HG03108 (cell line): ENCODE results near the gene TBC1D8B.

Experiments used
- ATAC-seq: cut with Tn5 transposase; IDR thresholded peaks from one replicate; pipeline ENCODE4 v1.9.1; 2021; ENCODE audit warnings: moderate library complexity; ENCODE audit not compliant: unreplicated experiment

TBC1D8B gene

DNA sequence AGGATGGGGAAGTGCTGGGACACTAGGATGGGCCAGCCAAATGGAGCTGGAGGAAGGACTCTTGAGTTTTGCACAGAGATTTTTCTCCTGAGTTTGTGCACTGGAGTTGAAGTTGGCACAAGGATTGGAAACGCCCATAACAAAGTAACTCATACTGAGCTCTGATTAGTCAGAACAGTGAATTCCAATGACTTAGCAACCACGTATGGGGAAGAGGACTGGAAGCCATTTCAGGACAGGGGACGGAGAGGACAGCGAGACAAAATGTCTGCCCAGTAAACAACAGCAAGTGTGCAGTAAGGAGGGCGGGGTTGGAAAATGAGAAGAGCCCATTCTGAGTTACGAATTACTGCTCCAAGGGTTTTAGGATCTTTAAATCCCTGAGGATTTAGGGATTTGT, 94.8 kb downstream of the TBC1D8B start:
- ATAC-seq = no peak

DNA sequence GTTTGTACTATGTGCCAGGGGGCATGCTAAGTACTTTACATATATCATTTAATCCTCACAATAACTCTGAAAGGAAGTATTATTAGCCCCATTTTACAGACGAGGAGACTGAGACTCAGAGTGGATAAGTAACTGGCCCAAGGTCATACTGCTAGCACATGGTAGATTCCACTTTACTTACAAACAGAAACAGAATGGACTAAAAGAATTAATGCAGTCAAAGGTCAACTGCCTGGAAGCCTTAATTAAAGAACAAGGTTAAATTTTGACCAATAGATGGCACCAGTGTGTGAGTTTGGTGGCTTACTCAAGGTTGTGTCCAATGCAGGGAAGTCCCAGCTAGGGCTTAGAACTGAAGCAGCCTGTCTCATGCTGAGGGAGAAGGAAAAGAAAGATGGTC, 96.0 kb downstream of the TBC1D8B start:
- ATAC-seq = peak; percentile 71

DNA sequence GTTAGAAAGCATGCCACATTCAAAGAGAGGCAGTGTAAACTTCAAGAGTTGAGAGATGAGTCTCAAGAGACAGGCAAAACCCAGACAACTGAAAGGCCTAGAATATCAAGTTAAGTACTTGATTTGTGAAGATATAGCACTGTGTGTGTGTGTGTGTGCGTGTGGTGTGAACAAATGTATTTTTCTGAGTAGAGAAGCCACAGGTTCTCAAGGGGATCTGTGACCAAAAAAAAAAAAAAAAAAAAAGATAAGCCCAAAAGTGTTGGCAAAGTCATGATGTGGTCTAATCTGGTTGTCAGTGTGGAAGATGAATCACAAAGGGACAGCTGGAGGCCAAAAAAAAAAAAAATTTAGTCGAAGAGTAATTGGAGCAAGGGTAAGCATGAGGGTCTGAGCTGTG, 96.8 kb downstream of the TBC1D8B start:
- no peak for ATAC-seq

DNA sequence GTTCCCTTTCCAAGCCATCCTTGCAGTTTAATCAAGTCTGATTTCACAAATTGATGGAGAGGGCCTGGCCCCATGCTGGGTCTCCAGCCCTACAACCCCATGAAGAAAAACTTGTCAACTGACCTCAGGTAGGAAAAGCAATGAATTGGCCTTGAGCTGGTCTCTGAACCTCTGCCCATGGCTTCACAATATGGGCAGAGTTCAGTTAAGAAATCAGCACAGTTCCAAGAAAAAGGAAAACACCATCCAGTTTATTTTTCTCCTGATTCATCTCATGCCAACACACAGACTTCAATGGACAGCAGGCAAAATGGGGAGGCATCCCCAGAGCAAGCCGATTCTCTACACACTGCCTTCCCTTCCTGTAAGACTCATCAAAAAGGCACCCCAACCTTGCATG, 97.4 kb downstream of the TBC1D8B start:
- no peak for ATAC-seq

DNA sequence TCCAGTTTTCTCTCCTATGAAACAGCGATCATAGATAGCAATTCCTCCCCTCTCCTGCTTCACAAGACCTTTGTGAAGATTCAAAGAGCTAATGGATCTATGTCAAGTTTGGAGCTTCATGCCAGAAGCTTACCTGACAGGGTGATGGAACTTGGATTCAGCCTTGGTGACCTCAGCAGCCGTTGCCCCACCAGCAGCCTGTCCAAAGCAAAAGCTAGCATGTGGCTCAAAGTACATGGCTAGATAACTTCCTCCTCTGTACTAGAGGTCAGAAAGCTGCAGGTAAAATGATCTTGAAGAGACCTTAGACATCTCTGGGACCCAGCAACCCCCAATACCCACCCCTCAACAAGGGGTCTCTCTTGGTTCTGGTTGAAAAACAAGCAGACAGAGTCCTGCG, 98.9 kb downstream of the TBC1D8B start:
- ATAC-seq = no peak

DNA sequence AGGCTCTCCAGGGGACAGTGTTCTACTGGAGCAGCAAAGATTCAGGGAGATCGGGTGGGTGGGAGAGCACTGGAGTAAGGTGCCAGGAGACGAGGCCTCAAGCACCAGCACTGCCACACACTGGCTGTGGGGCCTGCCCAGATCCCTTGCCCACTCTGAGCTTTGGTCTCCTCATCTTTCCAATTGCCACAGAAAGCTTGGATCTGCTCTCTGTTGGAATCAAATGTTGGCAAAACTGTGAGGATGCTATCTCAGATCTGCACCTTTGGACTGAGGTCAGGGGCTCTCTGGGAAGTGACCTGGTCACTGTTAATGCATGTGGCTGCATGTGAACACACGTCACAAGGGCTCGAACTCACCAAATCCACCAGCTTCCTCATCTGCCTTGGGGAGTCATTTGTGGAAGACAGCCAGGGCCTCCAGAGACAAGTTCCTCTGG, 99.3 kb downstream of the TBC1D8B start:
- ATAC-seq = no peak

DNA sequence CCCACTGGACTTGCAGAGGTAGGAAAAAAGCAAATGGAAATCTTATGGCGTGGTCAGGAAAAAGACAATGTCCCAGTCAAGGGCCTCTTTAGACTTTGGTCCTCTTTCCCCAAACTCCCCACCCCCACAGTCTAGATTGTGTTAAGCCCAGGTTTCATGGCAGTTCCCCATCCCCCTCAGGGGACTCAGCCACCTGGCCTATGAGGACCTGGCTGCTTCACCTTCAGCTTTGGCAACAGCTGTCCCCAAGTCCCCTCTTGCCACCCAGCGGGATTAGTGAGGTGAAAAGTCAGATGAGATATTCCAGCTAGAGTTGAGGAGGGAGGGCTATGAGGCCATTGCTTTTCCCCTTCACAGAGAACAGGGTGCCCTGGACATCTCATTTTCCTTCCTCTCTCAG, 100.2 kb downstream of the TBC1D8B start:
- ATAC-seq = no peak

DNA sequence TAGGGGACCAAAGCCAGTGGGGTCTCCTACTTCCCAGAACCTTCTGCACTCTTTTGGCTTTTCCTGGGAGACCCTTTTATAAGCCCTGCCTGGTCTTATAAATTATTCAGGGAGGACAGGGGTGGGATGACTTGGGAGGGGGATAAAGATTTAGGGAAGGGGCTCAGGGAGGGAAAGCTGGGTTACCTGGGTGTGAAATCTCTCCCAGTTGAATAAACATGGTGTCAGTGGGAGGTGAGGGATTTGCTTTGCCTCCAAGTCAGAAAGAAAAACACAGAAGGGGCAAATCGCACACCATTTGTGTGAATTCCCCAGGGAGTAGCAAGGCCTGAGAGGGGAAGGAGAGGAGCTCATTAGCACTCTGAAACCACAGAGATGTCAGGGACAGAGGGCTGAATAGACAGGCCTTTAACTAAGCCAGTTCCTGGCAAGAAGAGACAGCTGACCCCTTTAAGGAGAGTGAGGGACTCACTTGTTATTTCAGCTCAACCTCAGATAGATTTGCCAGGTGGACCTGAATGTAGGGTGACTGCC, 100.9 kb downstream of the TBC1D8B start, which contains the start of gene RIPPLY1:
TSS of gene RIPPLY1 (minus strand) at position 51 of the 534 bp plus-strand sequence. CDS start 54 bp downstream, outside the sequence.
- no peak for ATAC-seq

DNA sequence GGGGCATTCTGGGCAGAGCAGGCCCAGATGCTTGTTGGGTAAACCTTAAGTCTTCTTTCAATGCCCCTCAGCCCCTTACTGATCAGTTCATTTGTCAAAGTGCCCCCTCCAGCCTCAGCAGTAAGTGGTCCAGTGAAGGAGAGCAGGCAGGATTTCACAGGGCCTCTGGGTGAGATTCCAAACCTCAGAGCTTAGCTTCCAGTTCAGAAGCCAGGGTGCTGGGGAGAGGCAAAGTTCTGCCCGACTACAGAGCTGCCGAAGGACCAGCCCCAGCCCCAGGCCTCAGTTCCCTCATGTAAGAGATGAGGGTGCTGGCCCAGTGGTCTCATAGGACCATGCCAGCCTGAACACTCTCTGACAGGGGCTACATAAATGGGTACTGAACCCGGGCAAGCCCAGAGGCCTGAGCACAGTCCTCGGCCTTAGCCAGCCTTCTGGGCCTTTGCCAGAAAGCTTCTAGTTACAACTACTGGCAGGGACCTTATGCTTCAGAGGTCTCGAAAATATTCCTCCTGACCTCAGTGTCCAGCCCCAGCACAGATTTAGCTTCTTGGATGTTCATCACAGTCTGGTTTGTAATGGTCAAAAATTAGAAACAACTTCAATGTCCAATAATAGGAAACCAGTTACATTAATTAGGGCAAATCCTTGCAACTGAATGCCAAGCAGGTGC, 101.5 kb downstream of the TBC1D8B start:
- no peak for ATAC-seq

DNA sequence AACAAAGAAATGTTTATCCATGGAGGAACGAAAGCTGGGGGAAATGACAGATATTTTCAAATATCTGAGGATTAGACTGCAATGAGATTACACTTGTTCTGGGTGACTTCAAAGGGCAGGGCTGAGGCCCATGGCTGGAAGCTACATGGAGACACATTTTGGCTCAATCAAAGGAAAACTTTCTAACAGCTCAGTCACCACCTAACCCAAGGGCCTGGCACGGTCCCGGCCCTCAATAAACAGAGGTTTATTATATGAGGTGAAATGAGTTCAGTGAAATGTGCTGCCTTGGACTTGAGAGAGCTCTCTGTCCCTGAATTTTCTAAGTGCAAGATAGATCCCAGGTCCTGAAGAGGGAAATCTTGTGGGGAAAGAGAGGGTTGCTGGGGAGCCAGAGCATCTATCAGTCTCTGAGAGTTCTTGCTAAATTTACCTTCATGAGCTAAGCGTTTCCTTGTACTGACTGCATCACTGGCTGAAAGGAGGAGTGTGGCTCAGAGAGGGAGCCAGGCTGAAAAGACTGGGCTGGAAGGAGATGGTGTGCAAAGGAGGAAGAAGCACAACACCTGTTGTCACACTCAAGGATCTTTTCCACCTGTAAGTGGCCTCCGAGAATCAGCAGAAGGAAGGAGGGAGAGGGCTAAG, 102.7 kb downstream of the TBC1D8B start:
- ATAC-seq = no peak

DNA sequence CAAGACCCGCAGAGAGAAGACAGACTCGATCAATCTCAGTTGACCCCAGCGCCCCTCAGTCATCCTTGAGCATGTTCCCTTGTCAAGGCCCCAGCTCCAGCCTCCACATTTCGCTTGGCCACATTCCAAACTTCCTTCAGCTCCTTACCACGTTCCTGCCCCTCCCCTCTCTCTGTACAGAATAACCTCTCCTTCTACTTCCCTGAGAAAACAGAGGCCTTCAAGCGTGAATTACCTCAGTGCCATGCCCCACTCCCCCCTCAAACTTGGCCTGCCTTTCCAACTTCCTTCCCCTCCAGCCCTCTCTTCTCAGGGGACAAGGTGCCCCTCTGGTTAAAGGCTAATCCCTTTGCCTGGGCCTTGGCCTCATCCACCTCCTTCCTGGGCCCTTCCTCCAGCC, 103.9 kb downstream of the TBC1D8B start:
- ATAC-seq = no peak

DNA sequence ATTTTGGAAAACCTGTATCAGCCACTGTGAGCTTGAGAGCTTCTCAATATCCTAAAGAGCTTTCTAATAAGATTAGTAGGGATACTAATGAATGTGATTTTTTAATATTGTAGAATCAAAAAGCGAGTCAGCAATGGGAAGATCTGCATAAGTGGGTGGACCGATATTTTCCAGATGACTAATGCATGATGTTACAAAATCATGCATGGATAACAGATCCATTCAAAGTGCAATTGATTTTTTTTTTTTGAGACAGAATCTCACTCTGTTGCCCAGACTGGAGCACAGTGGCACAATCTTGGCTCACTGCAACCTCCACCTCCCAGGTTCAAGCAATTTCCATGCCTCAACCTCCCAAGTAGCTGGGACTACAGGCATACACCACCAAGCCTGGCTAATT, 110.4 kb downstream of the TBC1D8B start:
- ATAC-seq = no peak

DNA sequence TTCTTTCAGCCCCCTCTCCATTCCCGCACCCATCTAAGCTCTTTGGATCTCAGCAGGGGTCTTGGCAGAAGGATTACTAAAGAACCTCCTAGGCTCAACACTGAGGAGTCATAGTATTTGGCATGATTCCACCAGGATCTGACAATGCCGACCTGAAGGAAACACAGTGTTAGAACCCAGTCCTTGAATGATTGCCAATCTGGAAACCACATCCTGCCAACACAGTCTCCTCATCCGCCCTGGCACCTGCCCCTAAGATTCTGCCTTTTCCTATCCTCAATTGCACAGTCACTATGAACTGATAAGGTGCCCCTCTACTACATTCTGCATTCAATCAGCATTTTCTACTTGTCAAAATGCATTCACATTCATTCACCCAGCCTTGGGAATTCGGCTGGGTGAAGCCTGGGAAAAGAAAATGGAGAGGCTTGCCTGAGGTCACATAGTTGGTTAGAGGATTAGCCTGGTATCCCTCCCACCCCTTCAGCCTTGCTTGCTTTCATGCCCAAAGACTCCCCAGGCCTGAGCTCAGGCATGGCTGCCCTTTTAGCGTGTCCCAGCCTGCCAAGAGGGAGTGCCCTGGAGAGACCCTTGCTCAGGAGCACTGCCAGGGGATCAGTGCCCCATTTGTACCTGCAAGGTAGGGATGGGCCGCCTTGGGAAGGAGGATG, 115.5 kb downstream of the TBC1D8B start:
- no peak for ATAC-seq

DNA sequence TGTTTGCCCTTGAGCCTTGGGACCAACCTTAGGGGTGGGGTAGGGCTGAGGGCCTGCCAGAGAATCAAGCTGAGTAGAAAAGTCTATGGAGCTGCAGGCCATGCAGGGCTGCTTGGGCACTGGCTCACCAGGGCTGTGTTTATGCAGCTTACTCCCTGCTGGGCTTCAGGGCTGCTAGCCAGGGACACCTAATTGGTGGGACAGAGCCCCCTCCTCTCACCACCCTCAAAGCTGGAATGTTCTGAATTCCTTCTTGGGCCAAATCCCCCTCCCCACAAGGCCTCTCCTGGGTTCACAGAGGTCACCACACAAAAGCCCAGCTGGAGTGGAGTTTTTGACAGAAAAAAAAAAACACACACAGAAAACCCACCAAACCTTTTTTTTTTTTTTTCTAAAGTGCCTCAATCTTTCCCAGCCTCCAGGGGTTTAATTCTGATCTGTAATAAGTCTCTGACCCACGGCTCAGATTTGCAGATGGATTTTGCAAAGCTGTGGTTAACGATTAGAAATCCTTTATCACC, 117.5 kb downstream of the TBC1D8B start, which contains the start of gene CLDN2:
TSS of gene CLDN2 (plus strand) at position 471 of the 521 bp plus-strand sequence. CDS start 7,827 bp downstream, outside the sequence.
- no peak for ATAC-seq

DNA sequence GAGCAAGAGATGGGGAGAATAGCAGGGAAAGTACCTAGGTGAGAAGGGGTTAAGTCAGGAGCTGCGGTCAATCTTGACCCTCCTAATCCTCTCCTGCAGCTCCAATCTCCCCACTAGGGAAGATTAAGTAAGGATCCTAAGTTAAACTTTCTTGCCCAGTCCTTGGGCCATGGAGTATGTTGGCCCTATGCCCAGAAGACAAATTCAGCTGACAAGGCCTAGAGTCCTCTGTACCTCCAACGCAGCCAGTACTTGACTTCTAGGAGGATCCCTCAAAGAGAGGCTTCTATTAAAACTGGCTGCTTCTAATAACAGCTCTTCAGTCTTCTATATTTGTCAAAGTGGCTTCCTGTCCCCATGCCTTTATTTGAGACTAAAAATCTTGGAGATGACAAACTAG, 119.2 kb downstream of the TBC1D8B start:
- ATAC-seq = no peak
